Skeletal muscle satellite cell (primary cell): Measurements from ENCODE around the gene CSF2. TPM values are rescaled to one million over a fixed set of nuclear protein-coding genes. Genes with fewer than 3 reads are reported as not detected.
"Not testable (repeated sequence)": the region's sequence is repeated elsewhere in the genome, so short reads cannot be mapped to it uniquely, and the experiment has no call there.

Experiments used
- H3K27me3 ChIP-seq: 2 replicates; pipeline ENCODE4 v1.7.0; 2013; ENCODE audit warnings: low read length; ENCODE audit not compliant: control insufficient read depth, insufficient read depth
- H3K36me3 ChIP-seq: 2 replicates; pipeline ENCODE4 v1.7.0; 2013; ENCODE audit warnings: mild to moderate bottlenecking, control low read depth, low read length; ENCODE audit not compliant: insufficient read depth
- H3K4me1 ChIP-seq: 2 replicates; pipeline ENCODE4 v1.7.0; 2013; ENCODE audit warnings: low read length; ENCODE audit not compliant: control insufficient read depth, insufficient read depth
- H3K4me2 ChIP-seq: 2 replicates; pipeline ENCODE4 v1.7.0; 2013; ENCODE audit warnings: mild to moderate bottlenecking, low read length
- H3K4me3 ChIP-seq: 2 replicates; pipeline ENCODE4 v1.7.0; 2013; ENCODE audit warnings: low read length
- H3K9ac ChIP-seq: 2 replicates; pipeline ENCODE4 v1.7.0; 2013; ENCODE audit warnings: mild to moderate bottlenecking, low read depth, low read length, moderate library complexity
- H3K9me3 ChIP-seq: replicated peaks from 2 replicates; pipeline ENCODE4 v1.7.0; 2013; ENCODE audit warnings: mild to moderate bottlenecking, control low read depth, low read length
- small RNA-seq: library from RNA; depleted of rRNA; stranded (forward); fragments of <200 nt; gene quantifications from one replicate; pipeline ENCODE3, GENCODE V24; 2012

CSF2 gene

GRCh38 chr5:132120717-132121116, 47.1 kb downstream of the CSF2 start:
- H3K9ac ChIP-seq, result not testable (repeated sequence)

GRCh38 chr5:132122971-132123370, 49.4 kb downstream of the CSF2 start:
- H3K4me1 ChIP-seq, H3K36me3 ChIP-seq, H3K9me3 ChIP-seq, H3K9ac ChIP-seq, H3K27me3 ChIP-seq, H3K4me3 ChIP-seq, H3K4me2 ChIP-seq: not testable (repeated sequence)

More at GRCh38 chr5:132120717-132121116, 47.1 kb downstream of the CSF2 start:
- not testable (repeated sequence) for H3K4me1 ChIP-seq, H3K36me3 ChIP-seq, H3K4me3 ChIP-seq, H3K4me2 ChIP-seq, H3K9me3 ChIP-seq, H3K27me3 ChIP-seq

- not testable (repeated sequence) for H3K4me3 ChIP-seq, H3K4me2 ChIP-seq, H3K4me1 ChIP-seq, H3K9ac ChIP-seq, H3K9me3 ChIP-seq, H3K36me3 ChIP-seq, H3K27me3 ChIP-seq
Observed at GRCh38 chr5:132123578-132123977, 50.0 kb downstream of the CSF2 start.

Small RNA genes lying within 50 kb of the gene (small RNA-seq; reads per million reads assigned to genes)
- not detected for gene RF00285
